Mesendoderm (in vitro differentiated cells): ENCODE measurements around the gene BIRC5.

ENCODE experiments used
- DNase-seq: peaks from one replicate; pipeline ENCODE4 v3.0.0; 2013
- H2AK5ac ChIP-seq: 2 replicates; pipeline ENCODE4 v1.6.1; 2013; ENCODE audit warnings: low read length, inconsistent platforms
- H2BK120ac ChIP-seq: 2 replicates; pipeline ENCODE4 v1.6.1; 2013; ENCODE audit warnings: low read depth, mild to moderate bottlenecking, low read length, moderate library complexity, mixed read lengths
- H2BK15ac ChIP-seq: replicated peaks from 2 replicates; pipeline ENCODE4 v1.6.1; 2013; ENCODE audit warnings: low read depth, mild to moderate bottlenecking, moderate library complexity
- H2BK5ac ChIP-seq: 2 replicates; pipeline ENCODE4 v1.6.1; 2013; ENCODE audit warnings: low read length, inconsistent platforms
- H3K18ac ChIP-seq: 2 replicates; pipeline ENCODE4 v1.6.1; 2013; ENCODE audit warnings: mild to moderate bottlenecking, low read length, mixed read lengths
- H3K23ac ChIP-seq: one replicate; pipeline ENCODE4 v1.6.1; 2013; ENCODE audit warnings: low read length
- H3K27ac ChIP-seq: 2 replicates; pipeline ENCODE4 v1.5.1; 2013; ENCODE audit warnings: low read depth, mild to moderate bottlenecking, inconsistent platforms, low read length, moderate library complexity
- H3K27me3 ChIP-seq: 2 replicates; pipeline ENCODE4 v1.6.1; 2013; ENCODE audit warnings: low read length, control low read depth, mild to moderate bottlenecking, inconsistent platforms; ENCODE audit not compliant: insufficient read depth, poor library complexity
- H3K36me3 ChIP-seq: 2 replicates; pipeline ENCODE4 v1.6.1; 2013; ENCODE audit warnings: low read length, inconsistent platforms; ENCODE audit not compliant: control insufficient read depth, insufficient read depth
- H3K4ac ChIP-seq: one replicate; pipeline ENCODE4 v1.6.1; 2013; ENCODE audit warnings: low read depth, mild to moderate bottlenecking, low read length, moderate library complexity
- H3K4me1 ChIP-seq: 2 replicates; pipeline ENCODE4 v1.6.1; 2013; ENCODE audit warnings: low read depth, low read length, inconsistent platforms; ENCODE audit not compliant: control insufficient read depth
- H3K4me2 ChIP-seq: 2 replicates; pipeline ENCODE4 v1.6.1; 2013; ENCODE audit warnings: low read length
- H3K4me3 ChIP-seq: 2 replicates; pipeline ENCODE4 v1.5.1; 2013; ENCODE audit warnings: mild to moderate bottlenecking, low read length
- H3K56ac ChIP-seq: one replicate; pipeline ENCODE4 v1.6.1; 2013; ENCODE audit warnings: low read length
- H3K79me1 ChIP-seq: 2 replicates; pipeline ENCODE4 v1.6.1; 2013; ENCODE audit warnings: low read length, inconsistent platforms
- H3K79me2 ChIP-seq: 2 replicates; pipeline ENCODE4 v1.6.1; 2013; ENCODE audit warnings: mild to moderate bottlenecking, low read length; ENCODE audit not compliant: control insufficient read depth, insufficient read depth
- H3K9ac ChIP-seq: 2 replicates; pipeline ENCODE4 v1.6.1; 2013; ENCODE audit warnings: low read length, inconsistent platforms
- H4K5ac ChIP-seq: one replicate; pipeline ENCODE4 v1.6.1; 2013; ENCODE audit warnings: low read length
- H4K8ac ChIP-seq: one replicate; pipeline ENCODE4 v1.6.1; 2013; ENCODE audit warnings: low read depth, mild to moderate bottlenecking, control low read depth, low read length, moderate library complexity
- WGBS: extraction: QIAGEN DNeasy Blood & Tissue Kit; methylation state at CpG from one replicate; pipeline ENCODE4 v1.1.7; 2013; ENCODE audit warnings: low lambda C conversion rate, missing lambda C conversion rate; ENCODE audit not compliant: insufficient coverage; ENCODE audit errors: extremely low coverage; 5-methylcytosine and 5-hydroxymethylcytosine counted together

Gene BIRC5

DNA sequence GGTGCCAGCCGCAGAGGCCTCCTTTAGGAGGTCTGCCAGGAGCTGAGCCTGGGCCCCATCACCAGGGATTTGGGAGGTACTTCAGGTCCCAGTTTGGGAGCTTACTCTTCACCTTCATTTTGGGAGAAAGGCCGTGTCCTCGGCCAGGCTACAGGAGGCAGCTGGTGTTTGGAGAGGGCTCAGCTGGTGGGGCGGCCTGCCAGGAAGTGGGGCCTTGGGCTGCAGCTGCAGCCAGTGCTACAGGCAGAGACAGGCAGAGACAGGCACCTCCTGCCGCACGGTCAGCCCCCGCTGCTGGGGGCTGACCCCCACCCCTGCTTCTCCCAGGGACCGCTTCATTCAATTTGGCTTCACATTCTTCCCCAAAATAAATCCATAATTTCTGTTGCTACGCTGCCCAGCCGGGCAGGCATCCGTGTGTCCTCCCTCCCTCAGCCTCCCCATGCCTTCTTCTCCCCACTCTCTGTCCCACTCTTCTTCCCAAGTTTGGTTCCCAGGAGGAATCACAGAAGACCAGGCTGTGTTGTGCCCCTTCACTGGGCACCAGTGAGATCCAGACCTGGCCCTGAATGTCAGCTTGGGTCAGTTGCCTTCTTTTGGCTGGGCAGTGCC lies 23.5 kb downstream of the BIRC5 start:
- no peak for DNase-seq
- Histone ChIP-seq H3K27ac (no peak overlapping the region), H3K18ac (no peak overlapping the region)

DNA sequence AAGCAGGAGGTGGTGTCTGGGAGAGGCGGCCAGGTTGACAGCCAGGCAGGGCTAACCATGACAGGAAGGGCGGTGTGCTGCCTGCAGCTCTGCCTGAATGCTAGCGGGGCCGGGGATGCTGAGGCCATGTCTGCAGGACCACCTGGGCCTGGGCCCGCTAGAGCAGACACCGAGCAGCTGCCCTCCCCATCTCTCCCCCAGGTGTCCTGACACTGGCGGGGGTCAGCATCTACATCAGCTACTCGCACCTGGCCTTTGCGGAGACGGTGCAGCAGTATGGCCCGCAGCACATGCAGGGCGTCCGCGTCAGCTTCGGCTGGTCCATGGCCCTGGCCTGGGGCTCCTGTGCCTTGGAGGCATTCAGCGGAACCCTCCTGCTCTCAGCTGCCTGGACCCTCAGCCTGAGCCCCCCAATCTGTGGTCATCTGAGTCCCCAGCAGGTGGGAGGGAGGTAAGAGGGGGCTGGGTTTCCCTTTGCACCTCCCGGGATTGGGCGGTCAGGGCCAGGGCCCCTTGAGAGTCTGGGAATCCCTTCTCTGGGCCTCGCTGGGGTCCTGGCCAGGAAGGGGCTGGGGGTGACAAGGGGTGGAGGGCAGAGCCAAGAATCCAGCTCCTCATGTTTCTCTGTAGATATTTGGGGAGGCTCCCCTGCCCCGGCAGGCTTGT lies 24.9 kb downstream of the BIRC5 start:
- DNase-seq: no peak
- Histone ChIP-seq H2BK5ac (no peak overlapping the region), H3K23ac (no peak overlapping the region), H2BK15ac (no peak overlapping the region), H4K5ac (no peak overlapping the region), H3K18ac (no peak overlapping the region), H3K56ac (no peak overlapping the region), H3K79me2 (no peaks in the 10 kb centered on the region), H3K79me1 (no peaks in the 10 kb centered on the region), H3K4ac (no peak overlapping the region), H3K27ac (no peak overlapping the region), H3K9ac (no peak overlapping the region), H2AK5ac (no peak overlapping the region), H4K8ac (no peak overlapping the region), H2BK120ac (no peak overlapping the region), H3K4me3 (no peak overlapping the region), H3K36me3 (no peaks in the 10 kb centered on the region), H3K4me1 (no peaks in the 10 kb centered on the region), H3K27me3 (no peaks in the 10 kb centered on the region), H3K4me2 (no peak overlapping the region)
- WGBS: no CpG with 5 or more reads among the region's 20 CpGs

More for the DNA sequence above, 23.5 kb downstream of the BIRC5 start:
- H3K4ac ChIP-seq: no peak overlapping the region
- WGBS: no CpG with 5 or more reads among the region's 11 CpGs
- H3K27me3 ChIP-seq: no peaks in the 10 kb centered on the region
- no peak overlapping the region for H3K4me2 ChIP-seq
- no peak overlapping the region for H2BK15ac ChIP-seq
- H2BK120ac ChIP-seq: no peak overlapping the region
- no peak overlapping the region for H4K5ac ChIP-seq
- no peaks in the 10 kb centered on the region for H3K79me2 ChIP-seq
- H3K9ac ChIP-seq: no peak overlapping the region
- no peak overlapping the region for H4K8ac ChIP-seq
- no peaks in the 10 kb centered on the region for H3K79me1 ChIP-seq
- H3K36me3 ChIP-seq: no peaks in the 10 kb centered on the region
- no peak overlapping the region for H2AK5ac ChIP-seq
- no peak overlapping the region for H2BK5ac ChIP-seq
- H3K23ac ChIP-seq: no peak overlapping the region
- no peak overlapping the region for H3K56ac ChIP-seq
- H3K4me1 ChIP-seq: no peaks in the 10 kb centered on the region
- no peak overlapping the region for H3K4me3 ChIP-seq

DNA sequence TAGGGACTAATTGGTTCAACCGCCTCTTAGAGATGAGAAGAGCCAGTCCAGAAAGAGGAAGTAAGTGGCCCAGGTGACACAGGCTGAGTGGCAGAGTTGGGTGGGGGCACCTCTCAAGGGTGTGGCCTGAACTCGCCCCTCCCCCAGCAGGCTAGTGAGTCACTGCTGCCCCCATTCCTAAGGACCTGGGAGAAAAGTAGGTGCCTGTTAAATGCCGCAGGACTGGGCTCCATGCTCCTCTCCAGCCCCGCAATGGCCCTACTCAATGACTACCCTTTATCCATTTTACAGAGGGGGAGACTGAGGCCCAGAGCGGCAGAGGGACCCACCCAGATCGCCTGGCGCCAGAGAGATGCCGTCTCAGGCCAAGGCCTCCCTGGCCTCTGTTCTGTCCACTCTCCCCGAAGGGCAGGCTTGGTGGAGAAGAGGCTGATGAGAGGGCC lies 25.5 kb downstream of the BIRC5 start:
- WGBS: no CpG with 5 or more reads among the region's 9 CpGs
- H4K8ac ChIP-seq: no peak overlapping the region
- H3K18ac ChIP-seq: no peak overlapping the region
- H3K4ac ChIP-seq: no peak overlapping the region
- no peak overlapping the region for H3K4me3 ChIP-seq
- no peak overlapping the region for H2BK5ac ChIP-seq
- no peaks in the 10 kb centered on the region for H3K36me3 ChIP-seq
- no peak overlapping the region for H3K23ac ChIP-seq
- no peak overlapping the region for H2BK15ac ChIP-seq
- no peaks in the 10 kb centered on the region for H3K27me3 ChIP-seq
- DNase-seq: no peak
- H3K4me1 ChIP-seq: no peaks in the 10 kb centered on the region
- no peaks in the 10 kb centered on the region for H3K79me2 ChIP-seq
- no peak overlapping the region for H3K9ac ChIP-seq
- H3K4me2 ChIP-seq: no peak overlapping the region
- no peak overlapping the region for H3K56ac ChIP-seq
- H2AK5ac ChIP-seq: no peak overlapping the region
- H3K79me1 ChIP-seq: no peaks in the 10 kb centered on the region
- H4K5ac ChIP-seq: no peak overlapping the region
- no peak overlapping the region for H3K27ac ChIP-seq
- no peak overlapping the region for H2BK120ac ChIP-seq

DNA sequence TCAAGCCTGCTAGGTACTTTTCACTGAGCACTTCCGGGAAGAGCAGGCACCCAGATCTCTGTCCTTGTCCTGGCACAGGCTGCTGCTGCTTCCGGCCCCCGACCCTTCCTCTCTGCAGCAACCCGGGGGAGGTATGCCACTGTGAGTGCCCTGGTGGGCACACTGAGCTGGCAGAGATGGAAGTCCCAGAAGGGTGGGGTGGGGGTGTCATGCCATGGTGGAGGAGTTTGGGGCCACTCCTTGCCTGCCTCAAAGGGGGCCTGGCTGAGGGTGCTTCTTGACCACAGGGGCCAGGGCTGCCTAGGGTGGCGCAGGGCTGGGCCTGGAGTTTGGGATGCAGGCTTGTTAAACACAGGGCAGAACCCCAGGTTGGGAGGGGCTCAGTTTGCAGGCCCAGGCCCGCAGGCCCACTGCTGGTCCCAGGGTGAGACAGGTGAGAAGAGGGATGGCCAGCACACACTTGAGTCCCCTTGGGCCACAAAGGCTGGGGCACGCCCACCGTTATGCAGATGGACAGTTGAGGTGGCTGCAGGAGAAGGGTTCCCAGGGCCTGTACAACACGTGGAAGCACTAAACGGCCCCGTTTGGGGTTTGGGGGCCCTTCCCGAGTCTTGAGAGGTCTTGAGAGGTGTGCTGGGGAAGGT lies 26.1 kb downstream of the BIRC5 start:
- H3K4me2 ChIP-seq: no peak overlapping the region
- DNase-seq: no peak

DNA sequence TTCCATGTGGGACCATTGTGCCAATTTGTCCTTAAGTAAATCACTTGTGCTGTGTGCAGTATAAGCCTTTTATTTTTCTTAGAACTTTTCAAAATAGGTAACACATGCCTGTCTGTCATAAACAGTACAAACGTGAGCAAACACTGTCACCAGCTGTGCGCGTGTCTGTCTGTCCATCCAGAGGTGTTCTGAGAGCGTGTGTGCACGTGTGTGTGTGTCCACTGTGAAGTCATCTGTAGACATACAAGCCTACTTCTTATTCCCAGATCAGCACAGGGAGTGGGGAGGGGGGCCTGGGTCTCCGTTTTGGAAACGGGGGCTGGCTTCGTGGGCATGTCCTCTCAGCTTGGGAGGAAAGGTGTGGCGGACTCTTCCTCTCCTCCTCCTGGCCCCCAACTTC lies 26.8 kb downstream of the BIRC5 start:
- H3K27me3 ChIP-seq: no peaks in the 10 kb centered on the region
- H4K8ac ChIP-seq: no peak overlapping the region
- H2AK5ac ChIP-seq: no peak overlapping the region
- H2BK5ac ChIP-seq: no peak overlapping the region
- no peak overlapping the region for H2BK120ac ChIP-seq
- no peak overlapping the region for H2BK15ac ChIP-seq
- H3K27ac ChIP-seq: no peak overlapping the region
- no peak overlapping the region for H3K23ac ChIP-seq
- H3K9ac ChIP-seq: no peak overlapping the region
- no peaks in the 10 kb centered on the region for H3K79me2 ChIP-seq
- DNase-seq: no peak
- no peak overlapping the region for H3K18ac ChIP-seq
- H3K4me3 ChIP-seq: no peak overlapping the region
- no peaks in the 10 kb centered on the region for H3K36me3 ChIP-seq
- H3K4me1 ChIP-seq: no peaks in the 10 kb centered on the region
- H3K79me1 ChIP-seq: no peaks in the 10 kb centered on the region
- no CpG with 5 or more reads among the region's 9 CpGs for WGBS
- H4K5ac ChIP-seq: no peak overlapping the region
- H3K56ac ChIP-seq: no peak overlapping the region
- H3K4me2 ChIP-seq: no peak overlapping the region
- H3K4ac ChIP-seq: no peak overlapping the region

More for the DNA sequence above, 26.1 kb downstream of the BIRC5 start:
- Histone ChIP-seq H3K4me1 (no peaks in the 10 kb centered on the region), H2AK5ac (no peak overlapping the region), H3K18ac (no peak overlapping the region), H3K27ac (no peak overlapping the region), H2BK5ac (no peak overlapping the region), H3K23ac (no peak overlapping the region), H2BK120ac (no peak overlapping the region), H3K9ac (no peak overlapping the region), H3K4me3 (no peak overlapping the region), H3K36me3 (no peaks in the 10 kb centered on the region), H3K79me2 (no peaks in the 10 kb centered on the region), H4K8ac (no peak overlapping the region), H3K79me1 (no peaks in the 10 kb centered on the region), H2BK15ac (no peak overlapping the region), H4K5ac (no peak overlapping the region), H3K56ac (no peak overlapping the region), H3K4ac (no peak overlapping the region), H3K27me3 (no peaks in the 10 kb centered on the region)
- WGBS: no CpG with 5 or more reads among the region's 12 CpGs
